GM08714 (cell line): ENCODE results near the gene SERPINA5.

Experiments
- H3K4me3 ChIP-seq: fragments of 200-500 bp; sonication (Bioruptor generic); 2 replicates; pipeline ENCODE4 v1.5.1; 2014; ENCODE audit warnings: mild to moderate bottlenecking, low read length, inconsistent platforms
- ZNF274 ChIP-seq: IDR thresholded peaks from 2 replicates; pipeline ENCODE4 v1.6.1; 2012; ENCODE audit warnings: mild to moderate bottlenecking, low read depth, low read length

SERPINA5 gene

DNA sequence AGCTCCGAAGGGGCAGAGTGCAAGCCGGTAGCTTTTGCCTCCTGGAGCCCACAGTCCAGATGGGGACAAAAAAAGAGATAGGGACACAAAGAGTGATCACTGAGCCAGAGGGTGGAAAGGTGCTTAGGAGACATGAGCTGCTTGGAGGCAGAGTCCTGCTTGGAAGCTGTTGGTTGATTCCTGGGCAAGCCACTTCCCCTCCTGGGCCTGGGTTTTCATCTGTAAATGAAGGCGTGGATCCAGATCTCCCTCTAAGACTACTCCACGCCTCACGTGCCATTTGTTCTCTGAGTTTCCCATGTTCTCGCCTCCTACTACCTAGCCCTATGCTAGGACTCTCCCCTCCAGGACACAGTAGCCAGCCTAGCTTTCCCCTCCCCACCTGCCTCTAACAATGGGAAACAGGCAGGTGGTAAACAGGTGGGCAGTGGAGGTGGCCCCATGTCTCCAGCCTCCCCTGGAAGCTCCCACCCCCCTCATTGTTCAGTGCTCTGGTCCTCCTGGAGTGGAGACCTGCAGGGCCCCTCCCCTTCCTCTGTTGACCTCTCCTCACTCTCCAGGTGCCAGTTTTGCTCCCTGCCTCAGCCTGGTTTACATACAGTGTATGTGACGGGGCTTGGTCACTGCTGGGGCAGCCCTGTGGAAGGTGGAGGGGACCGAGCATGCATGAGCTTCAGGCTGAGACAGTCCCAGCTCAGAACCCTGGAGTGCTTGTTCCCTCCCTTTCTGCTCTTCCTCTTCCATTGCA is 34.8 kb downstream of the SERPINA5 start:
- H3K4me3 ChIP-seq = no peak overlapping the region
- no peak for TF ChIP-seq ZNF274

DNA sequence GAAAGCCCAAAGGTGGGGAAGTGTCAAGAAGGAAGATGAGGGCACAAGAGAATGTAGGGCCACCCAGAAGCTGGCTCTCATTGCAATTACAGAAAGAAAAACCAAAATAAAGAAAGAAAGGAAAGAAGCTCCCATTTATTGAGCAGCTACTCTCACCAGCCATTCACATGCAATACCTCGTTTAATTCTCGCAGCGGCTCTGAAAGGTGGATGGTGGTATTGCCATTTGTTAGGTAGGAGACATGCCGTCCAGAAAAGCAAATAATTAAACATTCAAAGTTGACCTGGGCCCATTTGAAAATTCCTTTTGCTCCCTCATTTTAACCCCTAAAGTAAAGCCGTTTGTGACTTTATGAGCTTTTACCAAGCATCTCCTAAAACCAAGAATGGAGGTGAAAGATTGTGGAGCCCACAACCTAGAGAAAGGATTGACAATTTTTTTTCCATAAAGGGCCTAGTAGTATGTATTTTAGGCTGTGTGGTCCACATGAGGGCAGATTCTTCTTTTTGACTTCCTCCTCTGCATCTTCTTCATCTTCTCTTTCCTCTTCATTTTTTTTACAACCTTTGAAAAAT is 36.2 kb downstream of the SERPINA5 start:
- no peak overlapping the region for H3K4me3 ChIP-seq
- no peak for TF ChIP-seq ZNF274

DNA sequence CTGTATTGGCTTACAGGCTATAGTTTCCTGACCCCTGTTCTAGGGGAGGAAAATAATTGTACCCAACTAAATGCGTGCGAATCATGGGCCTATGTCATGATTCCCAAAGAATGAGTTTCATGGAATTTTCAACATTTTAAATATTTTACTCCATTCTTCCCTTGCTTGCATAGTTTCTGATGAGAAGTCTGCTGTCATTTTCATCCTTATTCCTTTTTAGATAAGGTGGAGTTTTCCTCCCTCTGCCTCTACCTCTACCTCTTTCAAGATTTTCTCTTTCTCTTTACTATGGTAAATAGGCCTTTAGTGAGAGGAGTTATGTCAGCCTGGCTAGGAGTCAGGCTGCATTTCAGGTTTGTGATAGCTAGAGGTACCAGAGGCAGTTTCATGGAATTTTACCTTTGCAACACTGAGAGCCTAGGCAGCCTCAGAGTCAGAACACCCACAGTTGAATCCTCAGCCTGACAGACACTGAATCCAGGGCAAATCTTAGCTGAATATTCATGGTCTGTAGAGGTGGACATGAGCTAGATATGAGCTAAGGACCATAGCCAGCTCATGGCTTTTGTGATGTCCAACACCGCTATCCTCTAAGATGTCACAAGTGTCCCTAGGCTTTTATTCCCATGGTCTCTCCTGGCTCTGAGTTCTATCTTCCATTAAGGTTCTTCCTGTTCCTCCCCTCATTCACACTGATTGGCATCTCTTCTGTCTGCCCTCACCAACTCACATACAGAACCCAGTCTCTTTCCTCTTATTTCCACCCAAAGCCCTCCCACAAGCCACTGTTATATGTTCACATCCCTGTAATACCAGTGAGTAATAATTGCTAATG is 37.0 kb downstream of the SERPINA5 start:
- no peak for TF ChIP-seq ZNF274
- H3K4me3 ChIP-seq = no peak overlapping the region

DNA sequence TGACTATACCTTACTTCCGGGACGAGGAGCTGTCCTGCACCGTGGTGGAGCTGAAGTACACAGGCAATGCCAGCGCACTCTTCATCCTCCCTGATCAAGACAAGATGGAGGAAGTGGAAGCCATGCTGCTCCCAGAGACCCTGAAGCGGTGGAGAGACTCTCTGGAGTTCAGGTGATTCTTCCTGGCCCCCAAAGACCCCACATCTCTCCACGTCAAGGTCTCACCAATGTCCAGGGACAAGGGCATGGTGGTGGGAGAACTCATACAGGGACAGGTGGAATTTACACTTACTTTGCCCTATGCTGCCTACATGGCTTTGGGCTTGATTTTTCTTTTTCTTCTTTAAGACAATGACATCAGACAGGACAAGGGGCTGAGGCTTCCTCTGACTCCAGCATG is 38.1 kb downstream of the SERPINA5 start:
- TF ChIP-seq ZNF274 = no peak
- H3K4me3 ChIP-seq = no peak overlapping the region

DNA sequence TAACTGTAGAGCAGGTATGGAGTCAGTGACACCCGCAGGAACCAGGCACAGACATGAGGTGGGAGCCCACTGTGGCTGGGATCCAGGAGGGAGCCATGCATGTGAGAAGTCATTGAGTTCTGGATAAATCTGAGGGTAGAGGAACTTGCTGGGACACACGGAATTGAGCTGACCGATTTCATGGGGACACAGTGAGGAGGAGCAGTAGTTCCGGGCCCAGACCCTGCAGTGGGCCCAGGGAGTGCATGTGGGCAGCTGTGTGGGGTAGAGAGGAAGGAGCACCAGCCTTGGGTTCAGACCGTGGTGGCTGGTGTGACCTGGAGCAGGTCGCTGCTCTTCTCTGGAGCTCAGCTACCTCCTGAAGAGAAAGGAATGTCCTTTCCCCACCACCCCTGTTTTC is 39.4 kb downstream of the SERPINA5 start:
- H3K4me3 ChIP-seq = no peak overlapping the region
- no peak for TF ChIP-seq ZNF274

DNA sequence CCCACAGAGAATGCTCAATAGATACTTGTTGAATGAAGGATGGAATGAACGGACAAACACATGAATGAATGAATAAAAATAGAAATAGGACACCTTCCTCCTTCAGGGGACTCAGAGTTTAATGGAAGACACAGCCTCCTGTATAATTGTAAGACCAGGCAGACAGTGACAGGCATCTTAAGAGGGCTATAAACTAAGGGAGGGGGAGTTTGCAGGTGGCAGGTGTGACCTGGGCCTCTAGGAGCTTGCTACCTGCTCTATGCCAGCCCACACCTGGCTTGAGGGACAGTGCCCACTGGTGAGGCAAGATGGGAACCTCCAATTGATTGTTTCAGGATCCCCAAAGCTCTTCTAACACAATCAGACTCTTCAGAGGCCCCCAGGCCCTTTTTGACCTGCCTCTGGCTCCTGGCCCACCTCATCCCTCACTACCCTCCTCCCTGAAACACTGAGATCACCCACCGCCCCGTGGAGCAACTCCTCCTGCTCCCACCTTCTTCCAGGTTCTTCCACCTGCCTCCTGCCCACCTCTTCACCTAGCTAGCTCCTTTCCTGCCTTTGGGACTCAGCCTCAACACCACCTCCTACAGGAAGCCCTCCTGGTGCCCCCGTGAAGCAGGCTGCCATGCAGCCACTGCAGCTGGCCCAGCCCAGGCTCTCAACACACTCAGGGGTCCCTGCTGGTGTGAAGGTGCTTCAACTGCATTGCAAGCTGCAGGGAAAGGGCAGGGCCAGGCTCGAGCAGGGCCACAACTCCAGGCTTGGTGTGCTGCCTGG is 40.3 kb downstream of the SERPINA5 start:
- no peak for TF ChIP-seq ZNF274
- no peak overlapping the region for H3K4me3 ChIP-seq

DNA sequence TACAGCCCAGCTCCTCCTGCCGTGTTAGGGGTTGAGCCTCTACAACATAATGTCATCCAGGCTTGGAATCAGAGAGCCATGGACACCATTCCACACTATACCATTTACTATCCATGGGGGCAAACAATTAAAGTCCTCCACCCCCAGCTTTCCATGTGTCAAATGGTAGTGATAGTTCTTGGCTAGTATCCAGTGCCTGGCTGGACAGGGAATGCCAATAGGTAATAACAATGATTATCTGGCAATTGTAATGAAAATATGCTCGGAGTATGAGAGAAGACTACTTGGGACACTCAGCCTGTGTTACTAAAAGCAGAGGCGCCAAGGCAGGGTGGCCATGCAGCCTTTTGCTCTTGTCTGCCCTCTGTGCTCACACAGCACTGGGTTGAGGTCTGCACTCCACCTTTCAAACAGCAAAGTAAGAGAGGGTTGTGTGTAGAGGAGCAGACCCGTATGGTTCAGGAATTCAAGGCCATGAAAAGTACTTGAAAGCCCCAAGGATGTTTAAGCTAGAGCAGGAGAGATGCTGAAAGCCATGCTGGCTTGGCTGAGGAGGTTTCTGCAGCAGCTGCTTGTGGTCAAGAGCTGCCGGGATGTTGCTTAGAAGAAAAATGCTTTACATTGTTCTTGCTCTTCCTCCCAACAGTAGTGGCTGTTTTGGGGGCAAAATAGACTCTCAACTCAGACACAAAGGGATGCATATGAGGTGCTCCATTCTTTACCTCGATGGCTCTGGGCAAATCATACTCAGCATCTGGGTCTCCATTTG is 41.6 kb downstream of the SERPINA5 start:
- H3K4me3 ChIP-seq = no peak overlapping the region
- TF ChIP-seq ZNF274 = no peak

DNA sequence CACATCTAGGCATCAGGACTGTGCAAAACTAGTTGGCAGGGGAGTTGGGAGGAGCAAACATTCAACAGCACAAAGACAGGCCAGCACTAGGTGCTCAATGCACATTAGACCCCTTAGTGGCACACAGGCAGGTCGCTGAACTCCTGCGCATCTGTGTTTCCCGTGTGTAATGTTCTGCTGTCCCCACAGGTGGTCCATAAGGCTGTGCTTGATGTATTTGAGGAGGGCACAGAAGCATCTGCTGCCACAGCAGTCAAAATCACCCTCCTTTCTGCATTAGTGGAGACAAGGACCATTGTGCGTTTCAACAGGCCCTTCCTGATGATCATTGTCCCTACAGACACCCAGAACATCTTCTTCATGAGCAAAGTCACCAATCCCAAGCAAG is 42.2 kb downstream of the SERPINA5 start:
- no peak overlapping the region for H3K4me3 ChIP-seq
- no peak for TF ChIP-seq ZNF274

DNA sequence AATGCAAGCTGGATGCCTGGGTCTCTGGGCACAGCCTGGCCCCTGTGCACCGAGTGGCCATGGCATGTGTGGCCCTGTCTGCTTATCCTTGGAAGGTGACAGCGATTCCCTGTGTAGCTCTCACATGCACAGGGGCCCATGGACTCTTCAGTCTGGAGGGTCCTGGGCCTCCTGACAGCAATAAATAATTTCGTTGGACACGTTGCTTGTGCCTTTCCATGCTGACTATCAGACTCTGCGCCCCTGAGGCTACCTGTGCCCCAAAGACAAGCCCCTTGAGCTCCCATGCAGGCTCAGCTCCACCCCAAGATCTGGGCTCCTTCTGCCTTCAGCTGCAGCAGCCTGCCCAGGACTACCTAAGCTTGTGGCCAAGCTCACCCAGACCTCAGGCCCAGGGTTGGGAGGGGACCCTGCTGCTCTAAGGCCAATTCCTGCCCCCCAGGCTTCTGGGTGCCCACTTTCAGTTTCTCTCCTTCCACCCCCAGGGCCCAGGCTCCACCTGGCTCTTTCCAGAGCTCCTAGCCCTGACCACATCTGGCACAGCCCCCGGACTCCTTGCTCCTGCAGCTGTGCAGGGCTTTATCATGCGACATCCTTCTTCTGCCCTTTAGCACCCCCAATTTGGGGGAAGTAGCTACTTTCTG is 42.8 kb downstream of the SERPINA5 start:
- no peak for TF ChIP-seq ZNF274
- no peak overlapping the region for H3K4me3 ChIP-seq

DNA sequence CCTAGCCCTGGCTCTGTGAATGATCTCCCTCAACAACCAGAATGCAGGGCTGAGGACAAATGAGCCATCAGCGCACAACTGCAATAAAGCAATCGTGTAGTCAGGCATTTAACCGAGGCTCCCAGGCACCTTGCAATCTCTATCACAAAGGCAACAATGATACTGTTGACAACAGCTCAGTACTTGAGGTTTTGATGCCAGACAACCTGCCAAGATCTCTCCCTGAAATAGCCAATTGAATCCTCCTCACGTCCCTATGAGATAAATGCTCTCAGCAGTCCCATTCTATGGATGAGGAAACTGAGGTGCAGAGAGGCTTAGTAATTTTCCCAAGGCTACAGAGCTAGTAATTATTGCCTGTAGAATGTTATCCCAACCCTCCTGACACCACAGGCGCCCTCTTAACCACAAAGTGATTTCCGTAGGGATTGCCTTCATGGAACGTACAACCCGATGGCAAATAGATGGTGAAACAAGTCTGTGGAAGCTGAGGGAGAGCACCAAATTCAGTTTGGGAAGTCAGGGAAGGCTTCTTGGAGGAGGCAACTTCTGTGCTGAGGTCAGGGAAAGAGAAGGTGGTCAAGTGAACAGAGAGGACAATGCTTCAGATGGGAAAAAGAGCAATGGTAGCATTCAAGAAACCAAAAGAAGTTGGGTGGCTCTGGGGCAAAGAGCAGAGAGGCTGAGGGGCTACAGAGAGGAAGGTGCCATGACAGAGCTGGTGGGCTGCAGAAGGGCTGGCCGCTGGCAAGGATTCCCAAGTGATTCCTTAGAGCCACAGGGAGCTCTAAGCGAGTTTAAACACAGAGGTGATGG is 43.5 kb downstream of the SERPINA5 start:
- TF ChIP-seq ZNF274 = no peak

DNA sequence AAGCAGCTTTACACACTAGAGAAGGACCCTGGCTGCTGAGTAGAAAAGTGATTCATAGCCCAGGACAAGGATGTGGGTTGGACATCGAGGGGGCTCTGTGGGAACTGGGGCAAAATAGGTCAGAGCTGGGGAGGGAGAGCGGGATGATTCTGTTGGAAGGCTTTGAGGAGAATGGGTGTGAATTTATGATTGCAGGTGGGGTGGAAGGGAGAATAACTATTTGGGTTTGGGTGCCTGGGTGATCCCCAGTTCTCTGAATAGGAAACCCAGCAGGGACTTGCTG is 44.1 kb downstream of the SERPINA5 start:
- no peak for TF ChIP-seq ZNF274

More for the DNA sequence above, 43.5 kb downstream of the SERPINA5 start:
- no peak overlapping the region for H3K4me3 ChIP-seq

DNA sequence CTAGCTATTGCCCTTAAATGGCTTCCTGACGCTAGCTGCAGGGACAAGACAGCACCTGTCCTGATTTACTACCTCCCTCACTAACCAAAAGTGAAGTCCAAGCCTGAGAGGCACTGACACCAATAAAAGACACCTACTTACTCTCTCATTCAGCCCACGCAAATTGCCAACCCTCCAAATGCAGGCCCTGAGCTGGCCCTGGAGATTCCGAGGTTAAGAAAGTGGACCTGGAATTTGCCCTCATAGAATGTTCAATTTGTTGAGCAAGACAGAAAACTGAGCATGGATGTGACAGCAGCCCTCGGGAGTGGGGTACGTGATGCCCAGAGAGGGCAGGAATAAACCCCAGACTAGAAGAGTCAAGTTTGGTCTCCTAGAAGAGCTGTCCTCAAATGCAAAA is 47.4 kb downstream of the SERPINA5 start:
- no peak for TF ChIP-seq ZNF274
- H3K4me3 ChIP-seq = no peak overlapping the region

More for the DNA sequence above, 44.1 kb downstream of the SERPINA5 start:
- H3K4me3 ChIP-seq = no peak overlapping the region
